Left renal cortex interstitium (tissue), 4 donors: Measurements from ENCODE around the gene SBK2. TPM values are rescaled to one million over a fixed set of nuclear protein-coding genes. Genes with fewer than 3 reads are reported as not detected.
"Not testable (repeated sequence)": the region's sequence is repeated elsewhere in the genome, so short reads cannot be mapped to it uniquely, and the experiment has no call there.

Source experiments
- DNase-seq, 4 donors: peaks; one replicate each; pipeline ENCODE4 v3.0.0-alpha.2; 2013; ENCODE audit warnings: low read depth in 4 of 4, low spot score in 2 of 4, missing footprints in 1 of 4
- polyA plus RNA-seq, 4 donors: library from polyadenylated mRNA; unstranded; fragments of 120-200 nt; gene quantifications; one replicate each; pipeline ENCODE4 v1.2.1, GENCODE V29; 2013; ENCODE audit not compliant: insufficient read length in 4 of 4

SBK2 gene
- polyA plus RNA-seq, 4 donors = 0.51 to 1.5 (median 0.88) TPM

GRCh38 chr19:55503502-55504251, 33.3 kb downstream of the SBK2 start:
- DNase-seq = peak; percentile 79 to 88 (median 84)

- no peak for DNase-seq
Measured at GRCh38 chr19:55503157-55503501, 33.8 kb downstream of the SBK2 start.

GRCh38 chr19:55502197-55502952, 34.6 kb downstream of the SBK2 start:
- DNase-seq = no peak

DNA sequence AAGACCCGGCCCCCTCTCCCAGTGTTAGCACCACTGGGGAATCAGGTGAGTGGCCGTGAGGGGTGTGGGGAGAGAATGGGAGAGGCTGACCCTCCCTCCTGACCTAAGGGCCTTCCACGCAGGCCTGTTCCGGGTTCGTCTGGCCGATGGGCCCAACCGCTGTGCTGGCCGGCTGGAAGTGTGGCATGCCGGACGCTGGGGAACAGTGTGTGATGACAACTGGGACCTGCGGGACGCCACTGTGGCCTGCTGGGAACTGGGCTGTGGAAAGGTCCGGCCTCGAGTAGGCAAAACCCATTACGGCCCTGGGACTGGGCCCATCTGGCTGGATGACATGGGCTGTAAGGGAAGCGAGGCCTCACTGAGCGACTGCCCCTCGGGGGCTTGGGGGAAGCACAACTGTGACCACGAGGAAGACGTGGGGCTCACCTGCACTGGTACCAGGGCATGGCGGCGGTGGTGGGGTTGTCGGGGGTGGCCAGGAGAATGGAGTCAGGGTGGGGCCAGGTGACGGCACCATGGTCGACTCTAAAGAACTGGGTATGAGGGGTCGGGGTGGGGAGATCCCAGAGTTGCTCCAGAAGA, 36.5 kb downstream of the SBK2 start:
- no peak for DNase-seq

- DNase-seq = no peak
Measured at GRCh38 chr19:55498246-55498840, 38.6 kb downstream of the SBK2 start.

- no peak for DNase-seq
Measured at GRCh38 chr19:55497763-55498162, 39.2 kb downstream of the SBK2 start.

DNA sequence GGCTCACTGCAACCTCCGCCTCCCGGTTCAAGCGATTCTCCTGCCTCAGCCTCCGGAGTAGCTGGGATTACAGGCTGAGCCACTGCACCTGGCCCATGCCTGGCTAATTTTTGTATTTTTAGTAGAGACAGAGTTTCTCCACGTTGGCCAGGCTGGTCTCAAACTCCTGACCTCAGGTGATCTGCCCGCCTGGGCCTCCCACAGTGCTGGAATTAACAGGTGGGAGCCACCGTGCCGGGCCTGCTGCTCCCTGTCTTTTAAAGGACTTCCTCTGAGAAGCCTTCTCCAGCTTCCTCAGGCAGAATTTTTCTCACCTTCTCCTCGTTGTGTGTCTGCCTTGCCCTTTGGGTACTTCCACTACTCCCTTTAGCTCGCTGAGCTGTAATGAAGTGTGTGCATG, 40.1 kb downstream of the SBK2 start:
- not testable (repeated sequence) for DNase-seq

DNA sequence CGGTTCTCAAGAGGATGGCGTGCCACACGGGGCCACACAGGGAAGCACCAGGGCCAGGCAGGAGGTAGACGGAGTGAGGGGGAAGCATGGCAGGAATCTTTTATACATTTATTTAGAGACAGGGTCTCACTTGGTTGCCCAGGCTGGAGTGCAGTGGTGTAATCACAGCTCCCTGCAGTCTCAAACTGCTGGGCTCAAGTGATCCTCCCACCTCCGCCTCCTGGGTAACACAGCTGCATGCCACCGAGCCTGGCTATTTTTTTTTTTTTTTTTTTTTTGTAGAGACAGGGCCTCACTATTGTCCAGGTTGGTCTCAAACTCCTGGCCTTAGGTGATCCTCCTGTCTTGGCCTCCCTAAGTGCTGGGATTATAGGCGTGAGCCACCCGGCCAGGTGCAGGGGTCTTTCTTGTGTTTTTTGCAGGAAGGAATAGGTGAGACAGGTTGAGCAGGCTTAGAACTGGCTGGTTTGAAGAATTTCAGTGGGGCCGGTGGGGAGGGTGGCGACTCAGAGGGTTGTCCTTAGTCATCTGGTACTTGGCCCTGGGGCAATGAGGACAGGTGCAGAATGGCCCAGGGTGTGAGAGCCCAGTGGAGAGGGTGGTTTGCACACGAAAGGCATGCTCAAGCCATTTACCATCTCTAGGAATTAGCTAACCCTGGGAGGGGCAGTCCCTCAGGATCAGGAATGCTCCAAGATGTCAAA, 41.1 kb downstream of the SBK2 start:
- DNase-seq = no peak

GRCh38 chr19:55494172-55494761, 42.7 kb downstream of the SBK2 start:
- DNase-seq = no peak

GRCh38 chr19:55493645-55494171, 43.2 kb downstream of the SBK2 start:
- DNase-seq = no peak

DNA sequence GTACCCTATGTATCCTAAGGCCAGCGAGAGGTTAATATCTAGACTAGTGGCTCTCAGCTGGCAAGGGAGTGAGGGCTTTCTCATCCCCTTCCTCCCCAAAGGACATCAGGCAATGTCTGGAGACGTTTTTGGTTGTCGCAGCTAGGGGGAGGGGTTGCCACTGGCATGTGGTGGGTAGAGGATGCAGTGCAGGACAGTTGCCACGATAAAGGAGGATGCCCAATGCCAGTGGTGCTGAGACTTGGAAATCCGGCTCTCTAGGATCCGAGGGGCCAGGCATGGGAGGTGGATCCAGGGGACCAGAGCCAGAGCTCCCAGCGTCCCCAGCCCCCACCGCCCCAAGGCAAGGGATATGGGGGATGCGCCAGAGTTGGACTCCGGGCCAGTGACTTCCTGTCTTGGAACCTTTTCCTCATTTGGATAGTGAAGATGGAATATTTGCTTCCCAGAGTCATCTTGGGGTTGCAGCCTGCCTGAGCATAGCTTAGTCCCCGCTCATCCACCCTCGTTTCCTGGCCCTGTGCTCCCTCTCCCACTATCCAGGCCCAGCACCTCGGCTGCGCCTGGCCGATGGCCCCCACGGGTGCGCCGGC, 43.8 kb downstream of the SBK2 start:
- no peak for DNase-seq

DNA sequence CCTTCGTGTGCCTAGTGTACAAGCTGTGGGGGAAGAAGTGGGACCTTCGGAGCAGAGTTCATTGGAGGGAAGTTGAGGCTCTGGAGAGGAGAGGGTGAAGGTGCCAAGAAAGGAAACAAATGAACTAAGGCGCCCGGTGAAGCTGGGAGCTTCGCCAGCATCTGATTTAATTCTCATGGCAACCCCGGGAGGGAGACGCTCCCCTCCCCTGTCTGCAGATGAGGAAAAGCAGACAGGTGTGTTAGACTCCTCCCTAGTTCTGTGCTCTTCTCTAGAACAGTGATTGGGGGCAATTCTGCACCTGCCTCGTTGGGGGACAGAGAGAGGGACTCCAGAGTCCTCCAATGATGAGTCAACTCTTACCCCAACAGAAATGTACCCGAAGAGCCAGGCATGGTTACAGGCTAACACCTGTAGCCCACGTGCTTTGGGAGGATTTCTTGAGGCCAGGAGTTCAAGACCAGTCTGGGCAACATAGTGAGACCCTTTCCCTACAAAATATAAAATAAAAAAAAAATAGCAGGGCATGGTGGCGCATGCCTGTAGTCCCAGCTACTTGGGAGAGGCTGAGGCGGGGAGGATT, 44.5 kb downstream of the SBK2 start:
- no peak for DNase-seq

- DNase-seq = no peak
Measured at GRCh38 chr19:55491546-55492360, 45.2 kb downstream of the SBK2 start.

- DNase-seq = no peak
Measured at GRCh38 chr19:55490478-55491432, 46.2 kb downstream of the SBK2 start.

- DNase-seq = no peak
Measured at GRCh38 chr19:55489711-55490477, 47.0 kb downstream of the SBK2 start.

GRCh38 chr19:55488986-55489710, 47.8 kb downstream of the SBK2 start:
- DNase-seq = no peak
